Thyroid gland (tissue), 4 donors: Measurements from ENCODE around the gene CROCC2.

Experiments
- POLR2A ChIP-seq, 2 donors: fragments of 450-650 bp; IDR thresholded peaks; one replicate each; pipeline ENCODE4 v1.6.1; 2017; ENCODE audit warnings: antibody characterized with exemption in 2 of 2, mild to moderate bottlenecking in 2 of 2, moderate library complexity in 1 of 2
- TF ChIP-seq, protein P1 (sequence below), 6 experiments: fragments of 200-600 bp in 3 of 6; fragments of 450-650 bp in 3 of 6; sonication (generic) in 3 of 6; IDR thresholded peaks; one replicate each; pipeline ENCODE4 v1.5.1; 2016 to 2019; ENCODE audit warnings: antibody characterized with exemption in 6 of 6, mild to moderate bottlenecking in 2 of 6, inconsistent platforms in 1 of 6, moderate library complexity in 1 of 6

- no peak for TF ChIP-seq POLR2A (IDR thresholded peaks at IDR 0.05)
- TF ChIP-seq, protein P1, sequence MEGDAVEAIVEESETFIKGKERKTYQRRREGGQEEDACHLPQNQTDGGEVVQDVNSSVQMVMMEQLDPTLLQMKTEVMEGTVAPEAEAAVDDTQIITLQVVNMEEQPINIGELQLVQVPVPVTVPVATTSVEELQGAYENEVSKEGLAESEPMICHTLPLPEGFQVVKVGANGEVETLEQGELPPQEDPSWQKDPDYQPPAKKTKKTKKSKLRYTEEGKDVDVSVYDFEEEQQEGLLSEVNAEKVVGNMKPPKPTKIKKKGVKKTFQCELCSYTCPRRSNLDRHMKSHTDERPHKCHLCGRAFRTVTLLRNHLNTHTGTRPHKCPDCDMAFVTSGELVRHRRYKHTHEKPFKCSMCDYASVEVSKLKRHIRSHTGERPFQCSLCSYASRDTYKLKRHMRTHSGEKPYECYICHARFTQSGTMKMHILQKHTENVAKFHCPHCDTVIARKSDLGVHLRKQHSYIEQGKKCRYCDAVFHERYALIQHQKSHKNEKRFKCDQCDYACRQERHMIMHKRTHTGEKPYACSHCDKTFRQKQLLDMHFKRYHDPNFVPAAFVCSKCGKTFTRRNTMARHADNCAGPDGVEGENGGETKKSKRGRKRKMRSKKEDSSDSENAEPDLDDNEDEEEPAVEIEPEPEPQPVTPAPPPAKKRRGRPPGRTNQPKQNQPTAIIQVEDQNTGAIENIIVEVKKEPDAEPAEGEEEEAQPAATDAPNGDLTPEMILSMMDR (IDR thresholded peaks at IDR 0.05) = no peak
Measured at GRCh38 chr2:240987588-240987987, 81.5 kb downstream of the CROCC2 start.
